Endodermal cell (in vitro differentiated cells): ENCODE results near the gene DOP1A. TPM values are rescaled to one million over a fixed set of nuclear protein-coding genes. Genes with fewer than 3 reads are reported as not detected.
A peak's percentile ranks its signal among the peaks of the same experiment; 100 is the strongest.

ENCODE experiments used
- DNase-seq: peaks from one replicate; pipeline ENCODE4 v3.0.0-alpha.2; 2017
- H3K27ac ChIP-seq: 2 replicates; pipeline ENCODE4 v1.5.1; 2013; ENCODE audit warnings: mild to moderate bottlenecking, low read depth, low read length, moderate library complexity
- H3K27me3 ChIP-seq: 2 replicates; pipeline ENCODE4 v1.6.1; 2013; ENCODE audit warnings: mild to moderate bottlenecking, low read length, moderate library complexity; ENCODE audit not compliant: insufficient read depth, control insufficient read depth, poor library complexity, severe bottlenecking
- H3K36me3 ChIP-seq: 2 replicates; pipeline ENCODE4 v1.7.0; 2013; ENCODE audit warnings: mild to moderate bottlenecking, low read length, moderate library complexity; ENCODE audit not compliant: control insufficient read depth, insufficient read depth
- H3K4me1 ChIP-seq: one replicate; pipeline ENCODE4 v1.7.0; 2013; ENCODE audit warnings: low read length; ENCODE audit not compliant: control insufficient read depth, insufficient read depth
- H3K4me3 ChIP-seq: 2 replicates; pipeline ENCODE4 v1.5.1; 2013; ENCODE audit warnings: mild to moderate bottlenecking, low read length, moderate library complexity
- H3K9ac ChIP-seq: 2 replicates; pipeline ENCODE4 v1.6.1; 2013; ENCODE audit warnings: mild to moderate bottlenecking, low read length, moderate library complexity; ENCODE audit not compliant: poor library complexity, severe bottlenecking; ENCODE audit errors: extremely low read depth
- H3K9me3 ChIP-seq: 2 replicates; pipeline ENCODE4 v1.6.1; 2013; ENCODE audit warnings: mild to moderate bottlenecking, low read length, moderate library complexity; ENCODE audit not compliant: control insufficient read depth
- H3K27ac Mint-ChIP-seq: 2 replicates; pipeline ENCODE4 v1.8.0; 2020; ENCODE audit warnings: mixed read lengths
- H3K27me3 Mint-ChIP-seq: 2 replicates; pipeline ENCODE4 v1.8.0; 2021; ENCODE audit warnings: mild to moderate bottlenecking, mixed read lengths; ENCODE audit not compliant: insufficient read depth
- H3K36me3 Mint-ChIP-seq: 2 replicates; pipeline ENCODE4 v1.8.0; 2020; ENCODE audit warnings: low read depth, mixed read lengths
- H3K4me1 Mint-ChIP-seq: 2 replicates; pipeline ENCODE4 v1.8.0; 2020; ENCODE audit warnings: mixed read lengths
- H3K4me3 Mint-ChIP-seq: 2 replicates; pipeline ENCODE4 v1.8.0; 2020; ENCODE audit warnings: mild to moderate bottlenecking, moderate library complexity, mixed read lengths
- H3K9me3 Mint-ChIP-seq: 2 replicates; pipeline ENCODE4 v1.8.0; 2020; ENCODE audit warnings: mild to moderate bottlenecking, mixed read lengths
- CTCF ChIP-seq: fragments of 200-600 bp; sonication (generic); conservative IDR thresholded peaks from 2 replicates; pipeline ENCODE4 v1.5.0; 2021; ENCODE audit warnings: antibody characterized with exemption, mild to moderate bottlenecking
- WGBS, 2 experiments: methylation state at CpG; one replicate each; pipeline versions ENCODE4 v1.1.5 to v1.1.7; 2013; ENCODE audit warnings: missing lambda C conversion rate in 2 of 2, mixed read lengths in 1 of 2; ENCODE audit not compliant: insufficient coverage in 1 of 2, insufficient read length in 1 of 2; 5-methylcytosine and 5-hydroxymethylcytosine counted together
- total RNA-seq, 2 donors: library from RNA; stranded (reverse); fragmentation: NEBNext Ultra II Directional in 1 of 2; extraction: Animal tissue kit (Norgen Biotek cat#: 25700) in 1 of 2; gene quantifications; 2 replicates in 1 of 2; 3 replicates in 1 of 2; pipeline ENCODE4 v1.2.1, GENCODE V29; 2021

DOP1A gene
- total RNA-seq, 2 donors from 2014 or later = 32.2 to 36.0 TPM

GRCh38 chr6:83108378-83108777 is 40.9 kb downstream of the DOP1A start:
- H3K27me3 ChIP-seq = no peaks in the 10 kb centered on the region
- DNase-seq = no peak
- Mint-ChIP-seq H3K27ac (peak overlapping the region; percentile 55), H3K36me3 (peaks cover 31% of the 10 kb centered on the region), H3K27me3 (no peaks in the 10 kb centered on the region), H3K9me3 (peaks cover 15% of the 10 kb centered on the region), H3K4me1 (no peaks in the 10 kb centered on the region), H3K4me3 (no peak overlapping the region)
- TF ChIP-seq CTCF = no peak
- no peaks in the 10 kb centered on the region for H3K4me1 ChIP-seq
- peaks cover 59% of the 10 kb centered on the region for H3K36me3 ChIP-seq
- H3K4me3 ChIP-seq = no peak overlapping the region
- H3K9me3 ChIP-seq = peaks cover 15% of the 10 kb centered on the region
- 91% methylated on average over 1 of the region's 1 CpG; no CpG with 5 or more reads in 1 of the 2 experiments for WGBS, 2 experiments
- no peak overlapping the region for H3K27ac ChIP-seq
- H3K9ac ChIP-seq = no peak overlapping the region

GRCh38 chr6:83113258-83113657 is 45.8 kb downstream of the DOP1A start:
- H3K36me3 ChIP-seq = peaks cover 65% of the 10 kb centered on the region
- no peak overlapping the region for H3K4me3 ChIP-seq
- H3K36me3 Mint-ChIP-seq = peaks cover 27% of the 10 kb centered on the region
- H3K9me3 ChIP-seq = no peaks in the 10 kb centered on the region
- no peak for TF ChIP-seq CTCF
- no peak overlapping the region for H3K9ac ChIP-seq
- peaks cover 1% of the 10 kb centered on the region for H3K4me1 Mint-ChIP-seq
- H3K9me3 Mint-ChIP-seq = no peaks in the 10 kb centered on the region
- H3K4me1 ChIP-seq = no peaks in the 10 kb centered on the region
- H3K4me3 Mint-ChIP-seq = no peak overlapping the region
- no peak overlapping the region for H3K27ac Mint-ChIP-seq
- H3K27me3 ChIP-seq = no peaks in the 10 kb centered on the region
- no peak for DNase-seq
- WGBS, 2 experiments = 71 to 81% methylated on average over 3 to 4 of the region's 4 CpGs
- no peak overlapping the region for H3K27ac ChIP-seq
- no peaks in the 10 kb centered on the region for H3K27me3 Mint-ChIP-seq

- no peak overlapping the region for H3K27ac Mint-ChIP-seq
- H3K27me3 ChIP-seq = no peaks in the 10 kb centered on the region
- H3K4me1 ChIP-seq = no peaks in the 10 kb centered on the region
- peaks cover 66% of the 10 kb centered on the region for H3K36me3 ChIP-seq
- TF ChIP-seq CTCF = no peak
- 94% methylated on average over 1 of the region's 1 CpG; no CpG with 5 or more reads in 1 of the 2 experiments for WGBS, 2 experiments
- no peak overlapping the region for H3K27ac ChIP-seq
- H3K9me3 ChIP-seq = no peaks in the 10 kb centered on the region
- H3K4me3 ChIP-seq = no peak overlapping the region
- no peak for DNase-seq
- no peaks in the 10 kb centered on the region for H3K9me3 Mint-ChIP-seq
- no peak overlapping the region for H3K9ac ChIP-seq
- H3K4me3 Mint-ChIP-seq = no peak overlapping the region
- H3K27me3 Mint-ChIP-seq = no peaks in the 10 kb centered on the region
- H3K36me3 Mint-ChIP-seq = peaks cover 29% of the 10 kb centered on the region
- peaks cover 1% of the 10 kb centered on the region for H3K4me1 Mint-ChIP-seq
These were observed 46.7 kb downstream of the DOP1A start for GRCh38 chr6:83114164-83114563.
